Measurements from ENCODE around the gene WAPL. TPM values are rescaled to one million over a fixed set of nuclear protein-coding genes. Genes with fewer than 3 reads are reported as not detected.

The WAPL gene
- total and polyA plus RNA-seq, 7 donors: 15.0 to 44.2 (median 33.8) TPM

DNA sequence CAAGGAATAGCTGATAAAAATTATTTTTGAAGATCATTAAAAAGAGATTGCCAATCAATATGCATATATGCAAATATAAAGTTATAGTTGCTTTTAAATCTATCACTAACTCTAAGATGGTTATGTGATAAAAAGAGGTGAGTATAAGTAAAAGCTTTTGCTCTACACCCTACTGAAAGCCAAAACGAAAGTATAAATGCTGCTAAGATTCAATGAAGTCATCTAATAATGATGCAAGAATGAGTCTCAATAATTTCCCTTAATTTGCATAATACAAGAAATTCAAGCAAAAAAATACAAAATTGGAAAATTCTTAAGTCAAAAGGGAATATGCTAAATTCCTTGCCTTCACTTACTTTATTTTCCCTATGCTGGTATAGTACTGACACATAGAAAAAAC, 75.2 kb downstream of the WAPL start:
- WGBS, 2 donors: 80 to 94% methylated on average over 1 of the region's 1 CpG
- no peak for DNase-seq
- no peaks in the 10 kb centered on the region for H3K9me3 ChIP-seq
- H3K4me1 ChIP-seq: peaks cover 0 to 10% (median 5%) of the 10 kb centered on the region in 4 donors
- no peaks in the 10 kb centered on the region for H3K27me3 ChIP-seq
- intact Hi-C loops (cut with DNase I): no loop called here
- H3K4me3 ChIP-seq: no peak overlapping the region
- peaks cover 1 to 92% (median 13%) of the 10 kb centered on the region in 4 donors for H3K36me3 ChIP-seq
- no peak overlapping the region for H3K27ac ChIP-seq
- no peak for TF ChIP-seq POLR2AphosphoS5 (IDR thresholded peaks at IDR 0.05)
- TF ChIP-seq, protein P1, sequence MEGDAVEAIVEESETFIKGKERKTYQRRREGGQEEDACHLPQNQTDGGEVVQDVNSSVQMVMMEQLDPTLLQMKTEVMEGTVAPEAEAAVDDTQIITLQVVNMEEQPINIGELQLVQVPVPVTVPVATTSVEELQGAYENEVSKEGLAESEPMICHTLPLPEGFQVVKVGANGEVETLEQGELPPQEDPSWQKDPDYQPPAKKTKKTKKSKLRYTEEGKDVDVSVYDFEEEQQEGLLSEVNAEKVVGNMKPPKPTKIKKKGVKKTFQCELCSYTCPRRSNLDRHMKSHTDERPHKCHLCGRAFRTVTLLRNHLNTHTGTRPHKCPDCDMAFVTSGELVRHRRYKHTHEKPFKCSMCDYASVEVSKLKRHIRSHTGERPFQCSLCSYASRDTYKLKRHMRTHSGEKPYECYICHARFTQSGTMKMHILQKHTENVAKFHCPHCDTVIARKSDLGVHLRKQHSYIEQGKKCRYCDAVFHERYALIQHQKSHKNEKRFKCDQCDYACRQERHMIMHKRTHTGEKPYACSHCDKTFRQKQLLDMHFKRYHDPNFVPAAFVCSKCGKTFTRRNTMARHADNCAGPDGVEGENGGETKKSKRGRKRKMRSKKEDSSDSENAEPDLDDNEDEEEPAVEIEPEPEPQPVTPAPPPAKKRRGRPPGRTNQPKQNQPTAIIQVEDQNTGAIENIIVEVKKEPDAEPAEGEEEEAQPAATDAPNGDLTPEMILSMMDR (IDR thresholded peaks at IDR 0.05): no peak
- TF ChIP-seq POLR2A (IDR thresholded peaks at IDR 0.05): no peak
- TF ChIP-seq EP300 (IDR thresholded peaks at IDR 0.05): no peak

- Histone ChIP-seq H3K27ac (no peak overlapping the region), H3K4me1 (peaks cover 0 to 17% (median 8%) of the 10 kb centered on the region in 4 donors), H3K9me3 (no peaks in the 10 kb centered on the region), H3K36me3 (peaks cover 0 to 87% (median 10%) of the 10 kb centered on the region in 4 donors), H3K27me3 (no peaks in the 10 kb centered on the region), H3K4me3 (no peak overlapping the region)
- 70 to 85% methylated on average over 6 of the region's 6 CpGs for WGBS, 2 donors
- intact Hi-C loops (cut with DNase I): loop anchor here (5.0 kb wide), 1 partner anchor 42 kb away; no protein-coding TSS in a partner anchor
- no peak for DNase-seq
- TF ChIP-seq, protein P1 (IDR thresholded peaks at IDR 0.05): no peak
- TF ChIP-seq POLR2AphosphoS5 (IDR thresholded peaks at IDR 0.05) (no peak), POLR2A (IDR thresholded peaks at IDR 0.05) (no peak), EP300 (IDR thresholded peaks at IDR 0.05) (no peak)
Observed at GRCh38 chr10:86443936-86444335, 77.7 kb downstream of the WAPL start.

- 78 to 86% methylated on average over 2 of the region's 2 CpGs for whole genome bisulfite sequencing, 2 donors
- Histone ChIP-seq H3K27me3 (no peaks in the 10 kb centered on the region), H3K36me3 (peaks cover 0 to 86% (median 10%) of the 10 kb centered on the region in 4 donors), H3K4me1 (peaks cover 0 to 17% (median 8%) of the 10 kb centered on the region in 4 donors), H3K9me3 (no peaks in the 10 kb centered on the region), H3K4me3 (no peak overlapping the region), H3K27ac (no peak overlapping the region)
- TF ChIP-seq EP300 (IDR thresholded peaks at IDR 0.05) (no peak), POLR2A (IDR thresholded peaks at IDR 0.05) (no peak)
- DNase-seq: no peak
- intact Hi-C loops (cut with DNase I): loop anchor here (5.0 kb wide), 1 partner anchor 41 kb away; no protein-coding TSS in a partner anchor
Observed at GRCh38 chr10:86443069-86443468, 78.5 kb downstream of the WAPL start.

DNA sequence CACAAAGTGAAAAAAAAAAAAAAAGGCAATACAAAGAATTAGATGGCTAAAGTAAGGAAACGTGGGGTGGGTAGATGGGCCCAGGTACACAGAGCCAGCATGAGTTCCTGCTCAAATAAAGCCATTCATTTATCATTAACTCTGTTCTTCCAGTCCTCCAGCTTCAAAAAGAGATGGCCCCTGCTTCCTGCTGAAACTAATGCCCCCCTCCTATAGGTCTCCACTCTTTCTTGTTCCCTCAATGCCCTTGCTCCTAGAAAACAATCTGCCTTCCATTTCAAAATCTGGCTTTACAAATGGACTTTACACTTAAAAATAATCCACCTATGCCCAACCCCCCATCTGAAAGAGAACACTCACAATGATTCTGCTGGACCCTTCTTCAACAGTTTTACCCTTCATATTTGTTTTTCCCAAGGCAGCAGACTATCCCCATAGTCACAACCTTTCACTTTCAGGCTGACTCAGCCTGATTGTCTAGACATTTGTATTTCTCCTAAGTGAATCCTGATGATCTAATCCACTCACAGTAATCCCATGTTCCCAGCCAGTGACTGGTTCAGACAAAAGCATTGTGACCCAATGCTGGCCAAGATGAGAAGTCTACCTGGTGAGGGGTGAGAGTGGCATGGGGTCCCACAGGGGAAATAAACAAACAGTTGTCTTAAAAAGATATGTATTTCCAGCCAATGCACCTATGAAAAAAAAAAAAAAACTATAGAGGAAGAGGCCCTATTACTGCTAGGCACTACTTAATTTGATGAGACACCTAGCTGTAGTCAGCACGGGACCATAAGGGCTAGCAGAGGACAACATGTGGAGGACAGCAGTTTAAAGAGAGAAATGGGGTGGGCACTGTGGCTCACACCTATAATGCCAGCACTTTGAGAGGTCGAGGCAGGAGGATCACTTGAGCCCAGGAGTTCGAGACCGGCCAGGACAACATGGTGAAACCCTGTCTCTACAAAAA, 80.4 kb downstream of the WAPL start:
- no peak for DNase-seq
- Histone ChIP-seq H3K4me1 (peaks cover 0 to 17% (median 3%) of the 10 kb centered on the region in 4 donors), H3K27ac (no peak overlapping the region), H3K4me3 (no peak overlapping the region), H3K36me3 (peaks cover 4 to 92% (median 17%) of the 10 kb centered on the region in 4 donors), H3K27me3 (no peaks in the 10 kb centered on the region), H3K9me3 (no peaks in the 10 kb centered on the region)
- intact Hi-C loops (cut with DNase I): loop anchor here (5.0 kb wide), 1 partner anchor 39 kb away; no protein-coding TSS in a partner anchor
- no peak for TF ChIP-seq EP300 (IDR thresholded peaks at IDR 0.05)
- TF ChIP-seq, protein P1 (IDR thresholded peaks at IDR 0.05): no peak
- TF ChIP-seq POLR2AphosphoS5 (IDR thresholded peaks at IDR 0.05): no peak
- no peak for TF ChIP-seq POLR2A (IDR thresholded peaks at IDR 0.05)
- 89 to 93% methylated on average over 5 of the region's 5 CpGs for WGBS, 2 donors

DNA sequence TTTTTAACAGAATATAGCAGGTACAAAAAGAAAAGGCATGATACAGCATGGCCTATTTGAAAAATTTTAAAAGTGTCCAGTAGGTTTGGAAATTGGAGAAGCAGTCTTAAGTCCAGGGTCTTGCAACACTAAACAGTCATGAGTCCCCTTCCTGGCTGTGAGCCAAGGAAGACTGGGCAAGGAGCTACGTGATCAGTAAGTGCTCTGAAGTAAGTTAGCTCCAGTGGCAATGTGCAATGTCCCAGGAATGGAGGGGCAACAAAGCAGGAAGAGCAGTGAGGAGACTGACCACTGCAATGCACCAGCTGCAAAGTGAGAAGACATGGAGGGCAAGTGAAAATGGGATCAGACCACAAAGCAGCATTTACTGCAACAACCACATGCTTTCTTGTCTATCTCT, 82.0 kb downstream of the WAPL start:
- H3K4me3 ChIP-seq: no peak overlapping the region
- peaks cover 0 to 92% (median 18%) of the 10 kb centered on the region in 4 donors for H3K36me3 ChIP-seq
- no peaks in the 10 kb centered on the region for H3K9me3 ChIP-seq
- TF ChIP-seq POLR2A (IDR thresholded peaks at IDR 0.05) (no peak), POLR2AphosphoS5 (IDR thresholded peaks at IDR 0.05) (no peak), EP300 (IDR thresholded peaks at IDR 0.05) (no peak)
- TF ChIP-seq, protein P1 (IDR thresholded peaks at IDR 0.05): no peak
- WGBS, 2 donors: 17 to 20% methylated on average over 1 of the region's 1 CpG
- intact Hi-C loops (cut with DNase I): no loop called here
- peak; percentile 91 for DNase-seq
- no peak overlapping the region for H3K27ac ChIP-seq
- no peaks in the 10 kb centered on the region for H3K27me3 ChIP-seq
- peaks cover 0 to 17% (median 3%) of the 10 kb centered on the region in 4 donors for H3K4me1 ChIP-seq

Data from sigmoid colon (tissue), 7 donors.